SK-N-MC (cell line): ENCODE measurements around the gene RACGAP1.

Source experiments
- EZH2 ChIP-seq: fragments of 200-600 bp; sonication (generic); IDR thresholded peaks from one replicate; pipeline ENCODE4 v1.6.1; 2017; ENCODE audit warnings: antibody characterized with exemption
- POLR2AphosphoS5 ChIP-seq: IDR thresholded peaks from 2 replicates; pipeline ENCODE4 v1.6.1; 2012; ENCODE audit warnings: mild to moderate bottlenecking, low read depth, low read length, borderline replicate concordance

DNA sequence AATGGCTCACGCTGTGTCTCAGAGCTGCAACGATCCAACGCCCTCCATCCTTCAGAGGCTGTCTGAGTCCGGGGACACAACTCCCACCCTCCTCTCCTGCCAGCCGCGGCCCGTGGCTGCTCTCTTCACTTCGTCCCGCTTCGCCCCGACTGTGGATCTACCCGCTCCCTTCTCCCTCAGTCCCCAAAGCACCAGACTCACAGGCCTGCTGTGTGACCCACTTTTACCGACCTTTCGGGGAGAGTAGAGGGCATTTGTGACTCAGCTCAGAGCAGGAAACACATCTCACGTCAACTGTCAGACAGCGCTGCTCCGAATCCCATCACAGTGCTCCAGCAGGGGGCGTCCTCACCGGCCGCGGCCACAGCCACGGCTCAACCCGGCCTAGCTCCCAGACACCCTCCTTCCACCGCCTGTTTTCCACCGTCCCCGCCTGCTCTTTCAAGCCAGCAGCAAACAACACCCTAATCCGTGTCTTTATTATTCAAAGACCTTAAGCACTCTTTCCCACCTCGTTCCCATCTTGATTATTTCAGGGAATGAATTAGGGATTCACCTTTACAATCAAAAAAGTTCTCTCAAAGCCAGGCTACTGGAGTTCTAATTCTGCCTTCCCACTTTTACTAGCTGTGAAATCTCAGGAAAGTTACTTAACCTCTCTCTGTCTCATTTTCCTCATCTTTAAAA lies 79.8 kb downstream of the RACGAP1 start:
- TF ChIP-seq EZH2 (no peak), POLR2AphosphoS5 (no peak)
